ENCODE results near the gene PLEKHM1. TPM values are rescaled to one million over a fixed set of nuclear protein-coding genes. Genes with fewer than 3 reads are reported as not detected.

Gene PLEKHM1
- total RNA-seq, 2 experiments from 2014 or later: 16.6 to 18.6 TPM

DNA sequence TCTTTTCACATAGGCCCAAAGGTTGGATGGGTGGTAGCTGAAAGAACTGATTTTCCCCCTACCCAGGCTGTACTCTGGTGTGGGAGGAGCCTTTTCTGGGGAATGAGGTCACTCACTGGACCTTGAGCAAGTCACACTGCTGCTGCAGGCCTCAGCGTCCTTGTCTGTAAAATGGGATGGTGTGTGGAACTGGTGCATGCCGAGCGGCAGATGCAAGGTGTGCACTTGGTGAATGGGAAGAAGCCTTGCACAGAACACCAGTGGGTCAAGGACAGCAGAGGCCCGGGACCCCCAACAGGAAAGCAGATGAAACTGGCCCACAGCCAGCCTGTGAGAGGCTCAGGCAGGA is 96.0 kb downstream of the PLEKHM1 start:
- intact Hi-C loops (cut with micrococcal nuclease): loop anchor here (2.0 kb wide), 1 partner anchor 30 kb away; no protein-coding TSS in a partner anchor
- Mint-ChIP-seq H3K27me3 (ENCODE audit: low read depth) (no peaks in the 10 kb centered on the region), H3K27ac (peak overlapping the region; percentile 13), H3K36me3 (ENCODE audit: low read depth) (peaks cover 11% of the 10 kb centered on the region), H3K4me1 (ENCODE audit: low read depth) (no peaks in the 10 kb centered on the region), H3K9me3 (no peaks in the 10 kb centered on the region), H3K4me3 (no peak overlapping the region)
- CTCF ChIA-PET: interaction anchor here (0.7 to 3.1 kb wide), 7 partner anchors 10 to 197 kb away, joined by 3 to 13 read pairs (median 4); no protein-coding TSS in a partner anchor
- DNase-seq: no peak

DNA sequence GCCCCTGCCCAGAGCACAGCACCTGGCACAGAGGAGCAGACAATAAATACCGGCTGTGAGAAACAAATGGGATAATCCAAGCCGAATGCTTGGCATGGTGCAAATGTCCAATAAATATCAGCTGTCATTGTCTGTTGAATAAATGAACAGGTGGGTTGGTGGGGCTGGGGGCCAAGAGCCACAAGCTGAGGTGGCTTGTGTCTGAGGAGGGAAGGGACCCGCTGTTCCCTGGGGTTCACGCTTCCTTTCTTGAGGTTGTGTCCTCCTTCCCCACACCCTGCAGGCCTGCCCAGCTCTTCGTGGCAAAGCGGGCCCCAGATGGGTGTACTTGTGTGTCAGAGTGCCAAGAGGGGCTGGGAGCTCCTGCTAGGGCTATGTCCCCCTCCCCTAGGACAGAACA is 96.4 kb downstream of the PLEKHM1 start:
- H3K9me3 Mint-ChIP-seq: no peaks in the 10 kb centered on the region
- H3K4me3 Mint-ChIP-seq: no peak overlapping the region
- CTCF ChIA-PET: interaction anchor here (0.7 to 3.1 kb wide), 6 partner anchors 9 to 196 kb away, joined by 3 to 13 read pairs (median 7); no protein-coding TSS in a partner anchor
- H3K27me3 Mint-ChIP-seq (ENCODE audit: low read depth): no peaks in the 10 kb centered on the region
- intact Hi-C loops (cut with micrococcal nuclease): loop anchor here (2.0 kb wide), 1 partner anchor 31 kb away; no protein-coding TSS in a partner anchor
- peak overlapping the region; percentile 13 for H3K27ac Mint-ChIP-seq
- H3K36me3 Mint-ChIP-seq (ENCODE audit: low read depth): peaks cover 11% of the 10 kb centered on the region
- H3K4me1 Mint-ChIP-seq (ENCODE audit: low read depth): no peaks in the 10 kb centered on the region
- no peak for DNase-seq

DNA sequence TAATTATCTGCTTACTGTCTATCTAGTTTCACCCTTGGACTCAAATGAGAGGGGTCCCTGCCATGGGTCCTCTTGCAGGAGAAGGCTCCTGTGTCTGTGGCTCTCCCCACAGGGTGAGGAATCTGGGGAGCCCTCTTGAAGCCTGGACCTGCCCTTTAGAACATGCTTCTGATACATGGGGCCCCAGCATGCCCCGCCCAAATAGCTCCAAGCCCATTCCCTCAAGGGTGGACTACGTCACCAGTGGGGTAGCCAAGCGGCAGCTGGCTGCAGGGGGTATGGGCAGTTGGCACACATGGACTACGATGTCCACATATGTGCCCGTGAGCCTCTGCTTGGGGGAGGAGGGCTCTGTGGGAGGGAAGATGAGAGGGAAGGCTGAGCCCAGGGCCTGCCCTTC is 97.1 kb downstream of the PLEKHM1 start:
- no peak for DNase-seq
- Mint-ChIP-seq H3K9me3 (no peaks in the 10 kb centered on the region), H3K4me3 (no peak overlapping the region), H3K4me1 (ENCODE audit: low read depth) (peaks cover 7% of the 10 kb centered on the region), H3K27me3 (ENCODE audit: low read depth) (no peaks in the 10 kb centered on the region), H3K27ac (no peak overlapping the region), H3K36me3 (ENCODE audit: low read depth) (peaks cover 11% of the 10 kb centered on the region)
- CTCF ChIA-PET: interaction anchor here (0.7 to 3.1 kb wide), 4 partner anchors 9 to 116 kb away, joined by 3 to 13 read pairs (median 10); no protein-coding TSS in a partner anchor
- intact Hi-C loops (cut with micrococcal nuclease): no loop called here

DNA sequence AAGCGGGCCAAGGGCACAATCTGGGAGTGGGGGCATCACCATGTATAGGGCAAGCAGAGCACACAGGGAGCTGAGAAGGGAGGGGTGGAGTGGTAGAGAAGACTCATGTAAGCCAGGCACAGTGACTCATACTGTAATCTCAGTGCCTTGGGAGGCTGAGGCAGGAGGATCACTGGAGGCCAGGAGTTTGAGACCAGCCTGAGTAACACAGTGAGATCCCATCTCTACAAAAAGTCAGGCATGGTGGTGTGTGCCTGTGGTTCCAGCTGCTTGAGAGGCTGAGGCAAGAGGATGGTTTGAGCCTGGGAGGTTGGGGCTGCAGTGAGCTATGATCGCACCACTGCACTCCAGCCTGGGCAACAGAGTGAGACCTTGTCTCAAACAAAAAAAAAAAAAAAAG is 98.6 kb downstream of the PLEKHM1 start:
- Mint-ChIP-seq H3K27ac (no peak overlapping the region), H3K4me3 (no peak overlapping the region), H3K27me3 (ENCODE audit: low read depth) (no peaks in the 10 kb centered on the region), H3K36me3 (ENCODE audit: low read depth) (peaks cover 4% of the 10 kb centered on the region), H3K9me3 (no peaks in the 10 kb centered on the region), H3K4me1 (ENCODE audit: low read depth) (peaks cover 10% of the 10 kb centered on the region)
- CTCF ChIA-PET: interaction anchor here (0.6 to 1.4 kb wide), 2 partner anchors 62 to 113 kb away, joined by 6 to 9 read pairs; no protein-coding TSS in a partner anchor
- DNase-seq: no peak
- intact Hi-C loops (cut with micrococcal nuclease): no loop called here

DNA sequence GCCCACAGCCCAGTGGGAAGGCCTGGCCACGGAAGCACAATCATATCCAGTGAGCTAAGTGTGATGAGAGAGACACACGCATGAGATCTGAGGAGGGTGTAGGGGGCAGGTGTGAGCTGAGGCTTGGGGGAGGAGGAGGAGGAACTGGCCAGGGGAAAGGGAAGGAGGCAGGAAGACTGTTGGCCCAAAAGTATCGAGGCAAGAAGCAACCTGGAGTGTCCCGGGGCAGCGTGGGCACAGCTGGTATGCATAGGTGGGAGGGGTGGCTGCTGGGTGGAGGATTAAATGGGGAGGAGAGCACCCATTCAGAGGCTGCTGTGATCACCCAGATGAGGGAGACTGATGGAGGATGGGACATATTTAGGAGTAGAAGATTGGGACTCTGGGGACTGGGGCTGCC is 99.2 kb downstream of the PLEKHM1 start:
- Mint-ChIP-seq H3K36me3 (ENCODE audit: low read depth) (peaks cover 2% of the 10 kb centered on the region), H3K4me1 (ENCODE audit: low read depth) (peaks cover 10% of the 10 kb centered on the region), H3K9me3 (no peaks in the 10 kb centered on the region), H3K27me3 (ENCODE audit: low read depth) (no peaks in the 10 kb centered on the region), H3K27ac (no peak overlapping the region), H3K4me3 (no peak overlapping the region)
- CTCF ChIA-PET: interaction anchor here (8.2 kb wide), 1 partner anchor 114 kb away, joined by 116 read pairs; no protein-coding TSS in a partner anchor
- intact Hi-C loops (cut with micrococcal nuclease): no loop called here
- no peak for DNase-seq

DNA sequence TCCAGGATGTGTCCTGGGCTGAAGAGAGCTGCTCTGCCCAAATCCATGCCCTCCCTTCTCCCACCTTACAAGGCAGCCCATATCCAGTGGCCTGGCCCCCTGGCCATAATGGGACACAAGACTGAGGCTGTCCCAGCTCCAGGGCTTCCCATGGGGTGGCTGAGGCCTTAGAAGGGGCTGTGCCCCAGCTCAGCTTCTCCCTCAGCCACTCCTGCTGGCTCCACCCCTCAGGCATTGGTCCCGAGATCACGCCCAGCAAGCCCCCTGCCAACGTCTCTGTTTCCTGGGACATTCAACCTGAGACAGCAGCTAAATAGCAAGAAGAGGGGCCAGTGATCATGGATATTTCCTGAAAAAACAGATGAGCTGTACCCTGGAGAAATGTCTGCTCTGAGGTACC is 101.2 kb downstream of the PLEKHM1 start:
- Mint-ChIP-seq H3K9me3 (no peaks in the 10 kb centered on the region), H3K27ac (no peak overlapping the region), H3K4me3 (no peak overlapping the region), H3K36me3 (ENCODE audit: low read depth) (no peaks in the 10 kb centered on the region), H3K4me1 (ENCODE audit: low read depth) (peaks cover 13% of the 10 kb centered on the region), H3K27me3 (ENCODE audit: low read depth) (no peaks in the 10 kb centered on the region)
- CTCF ChIA-PET: interaction anchor here (0.8 to 8.2 kb wide), 8 partner anchors 23 to 254 kb away, joined by 3 to 116 read pairs (median 4); partner anchors contain the start of genes ACBD4 and MAP3K14
- DNase-seq: no peak
- intact Hi-C loops (cut with micrococcal nuclease): no loop called here

DNA sequence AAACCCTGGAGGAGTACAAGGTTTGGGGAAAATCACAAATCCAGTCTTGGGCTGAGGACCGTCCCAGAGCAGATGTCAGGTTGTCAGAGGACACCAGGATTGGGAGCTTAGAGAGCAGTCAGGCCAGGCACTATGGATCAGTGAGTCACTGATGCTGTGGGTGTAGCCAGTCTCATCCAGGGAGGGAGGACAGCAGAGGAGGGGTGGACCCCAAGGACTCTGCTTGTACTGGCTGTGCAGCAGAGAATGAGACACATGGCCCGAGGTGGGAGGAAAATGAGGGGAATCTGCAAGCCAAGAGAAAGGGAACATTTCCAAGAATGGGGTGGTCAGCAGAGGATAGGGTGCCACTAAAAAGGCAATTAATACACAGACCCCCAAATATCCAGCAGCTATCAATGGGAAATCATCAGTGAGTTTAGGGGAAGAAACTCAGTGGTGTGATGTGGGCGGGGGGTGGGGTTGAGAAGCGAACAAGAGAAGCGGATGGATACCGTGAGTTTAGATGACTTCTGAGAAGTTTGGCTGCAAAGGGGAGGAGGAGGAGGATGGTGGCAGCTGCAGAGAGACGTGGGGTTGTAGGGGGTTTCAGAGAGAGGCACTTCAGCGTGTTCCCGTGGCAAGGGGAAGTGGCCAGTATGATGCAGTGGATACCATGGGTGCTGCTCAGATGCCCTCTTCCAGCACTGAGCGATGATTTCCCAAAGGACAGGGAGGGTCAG is 101.8 kb downstream of the PLEKHM1 start:
- Mint-ChIP-seq H3K9me3 (no peaks in the 10 kb centered on the region), H3K27me3 (ENCODE audit: low read depth) (no peaks in the 10 kb centered on the region), H3K27ac (no peak overlapping the region), H3K36me3 (ENCODE audit: low read depth) (no peaks in the 10 kb centered on the region), H3K4me3 (no peak overlapping the region), H3K4me1 (ENCODE audit: low read depth) (peaks cover 13% of the 10 kb centered on the region)
- intact Hi-C loops (cut with micrococcal nuclease): no loop called here
- no peak for DNase-seq
- CTCF ChIA-PET: interaction anchor here (0.9 to 8.2 kb wide), 9 partner anchors 8 to 254 kb away, joined by 3 to 116 read pairs (median 4); partner anchors contain the start of genes ACBD4 and MAP3K14

DNA sequence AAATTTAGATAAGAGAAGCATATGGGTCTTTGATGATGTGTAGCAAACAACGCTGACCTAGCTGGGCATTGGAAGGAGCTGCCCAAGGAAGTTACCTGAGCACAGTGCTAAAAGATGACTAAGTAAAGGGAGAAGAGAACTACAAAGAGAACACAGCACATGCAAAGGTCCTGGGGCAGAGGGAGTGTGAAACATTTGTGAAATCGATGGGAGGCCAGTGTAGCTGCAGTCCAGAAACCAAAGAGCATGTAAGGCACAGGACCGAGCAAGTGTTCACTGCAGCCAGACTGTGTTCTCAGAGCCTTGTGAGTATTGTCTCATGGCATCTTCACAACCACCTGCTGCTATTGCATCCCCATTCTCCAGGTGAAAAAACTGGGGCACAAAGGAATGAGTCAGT is 102.8 kb downstream of the PLEKHM1 start:
- Mint-ChIP-seq H3K27ac (no peak overlapping the region), H3K9me3 (no peaks in the 10 kb centered on the region), H3K4me1 (ENCODE audit: low read depth) (peaks cover 13% of the 10 kb centered on the region), H3K36me3 (ENCODE audit: low read depth) (no peaks in the 10 kb centered on the region), H3K27me3 (ENCODE audit: low read depth) (no peaks in the 10 kb centered on the region), H3K4me3 (no peak overlapping the region)
- intact Hi-C loops (cut with micrococcal nuclease): no loop called here
- DNase-seq: no peak
- CTCF ChIA-PET: interaction anchor here (0.6 to 8.2 kb wide), 12 partner anchors 9 to 169 kb away, joined by 3 to 116 read pairs (median 4); partner anchors contain the start of gene MAP3K14

DNA sequence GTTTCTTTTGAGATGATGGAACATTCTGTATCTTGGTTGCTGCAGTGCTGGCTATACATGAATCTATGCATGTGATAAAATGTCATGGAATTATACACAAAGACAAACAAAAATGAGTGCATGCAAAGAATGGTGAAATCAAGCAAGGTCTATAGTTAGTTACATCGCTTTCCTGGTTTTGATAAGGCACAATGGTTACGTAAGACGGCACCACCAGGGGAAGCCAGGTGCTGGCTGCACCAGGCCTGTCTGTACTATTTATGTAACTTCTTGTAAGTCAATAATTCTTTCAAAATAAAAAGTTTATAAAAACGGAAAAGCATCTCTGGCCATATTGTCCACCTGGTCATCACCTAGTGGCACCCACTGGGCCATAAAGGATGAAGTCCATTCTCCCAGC is 104.3 kb downstream of the PLEKHM1 start:
- no peak for DNase-seq
- intact Hi-C loops (cut with micrococcal nuclease): no loop called here
- CTCF ChIA-PET: interaction anchor here (0.7 to 8.2 kb wide), 20 partner anchors 11 to 170 kb away, joined by 3 to 116 read pairs (median 6); no protein-coding TSS in a partner anchor
- no peak overlapping the region for H3K27ac Mint-ChIP-seq
- H3K4me3 Mint-ChIP-seq: no peak overlapping the region
- peaks cover 13% of the 10 kb centered on the region for H3K4me1 Mint-ChIP-seq (ENCODE audit: low read depth)
- H3K36me3 Mint-ChIP-seq (ENCODE audit: low read depth): no peaks in the 10 kb centered on the region
- H3K9me3 Mint-ChIP-seq: no peaks in the 10 kb centered on the region
- H3K27me3 Mint-ChIP-seq (ENCODE audit: low read depth): no peaks in the 10 kb centered on the region

Other genes with a start within 250 kb of the PLEKHM1 start
- under 1 TPM in 1 of 2 experiments, not detected in 1; 0.12 TPM for gene SPATA32, start 228.6 kb downstream of the PLEKHM1 start, total RNA-seq
- 10 to 100 TPM; 45.5 to 52.0 TPM for gene MAP3K14, start 173.7 kb downstream of the PLEKHM1 start, total RNA-seq
- 10 to 100 TPM; 39.5 to 41.3 TPM for gene ARHGAP27, start 57.9 kb downstream of the PLEKHM1 start, total RNA-seq

Data from activated naive CD4-positive, alpha-beta T cell treated with anti-CD3 and anti-CD28 coated beads for 36 hours (primary cell).